ENCODE data around the gene PDLIM5.

GRCh38 chr4:94413085-94413840 is 38.5 kb upstream of the PDLIM5 start:
- TF ChIP-seq CTCF (conservative IDR thresholded peaks at IDR 0.05 in 1 of 2, IDR thresholded peaks at IDR 0.05 in 1 of 2; ENCODE audit: extremely low read depth in 1 of 2, insufficient read depth in 1 of 2, low read depth in 1 of 2, low read length in 2 of 2) = no peak
- no peak for TF ChIP-seq EZH2 (IDR thresholded peaks at IDR 0.05; ENCODE audit: borderline replicate concordance, low read length)

Measured in mammary epithelial cell (primary cell).